HTERT RPE-1 (cell line): Measurements from ENCODE around the gene BABAM2.
"Not testable (repeated sequence)": the region's sequence is repeated elsewhere in the genome, so short reads cannot be mapped to it uniquely, and the experiment has no call there.

Source experiments
- in situ Hi-C: fragments of 300-500 bp; cut with MboI; formaldehyde crosslinking; loops from 4 replicates; pipeline ENCODE4 v1.14.3; 2020; ENCODE audit warnings: low sequenced_read_pairs

The BABAM2 gene

GRCh38 chr2:27890146-27890923 is at the start of gene BABAM2, which contains the start of gene RBKS:
TSS of gene BABAM2 (plus strand) at chr2:27890729. CDS start at chr2:27894557, 3,828 bp downstream.
TSS of gene RBKS (minus strand) at chr2:27890387. CDS start at chr2:27890345, 42 bp downstream.
- in situ Hi-C loops: no loop called here

- in situ Hi-C loops: no loop called here
These were observed 47.6 kb upstream of the BABAM2 start for GRCh38 chr2:27842894-27843293.

GRCh38 chr2:27843992-27844391 is 46.5 kb upstream of the BABAM2 start:
- in situ Hi-C loops: no loop called here

GRCh38 chr2:27844821-27845255 is 45.7 kb upstream of the BABAM2 start:
- in situ Hi-C loops: no loop called here

- in situ Hi-C loops: no loop called here
These were observed 43.2 kb upstream of the BABAM2 start for GRCh38 chr2:27847333-27847732.

- in situ Hi-C loops: no loop called here
These were observed 40.8 kb upstream of the BABAM2 start for GRCh38 chr2:27849558-27850205.

- in situ Hi-C loops: no loop called here
These were observed 37.8 kb upstream of the BABAM2 start for GRCh38 chr2:27852691-27853090.

- in situ Hi-C loops: no loop called here
These were observed 36.2 kb upstream of the BABAM2 start for GRCh38 chr2:27854229-27854862.

- in situ Hi-C loops: no loop called here
These were observed 35.1 kb upstream of the BABAM2 start for GRCh38 chr2:27855476-27855875.

- in situ Hi-C loops: no loop called here
These were observed 34.1 kb upstream of the BABAM2 start for GRCh38 chr2:27856386-27856785.

- in situ Hi-C loops: no loop called here
These were observed 33.6 kb upstream of the BABAM2 start for GRCh38 chr2:27856956-27857355.

- in situ Hi-C loops: no loop called here
These were observed 32.9 kb upstream of the BABAM2 start for GRCh38 chr2:27857417-27858172.

- in situ Hi-C loops: no loop called here
These were observed 30.4 kb upstream of the BABAM2 start for GRCh38 chr2:27860111-27860510.

GRCh38 chr2:27863146-27863545 is 27.4 kb upstream of the BABAM2 start:
- in situ Hi-C loops: no loop called here

- in situ Hi-C loops: not testable (repeated sequence)
These were observed 26.6 kb upstream of the BABAM2 start for GRCh38 chr2:27863955-27864354.

GRCh38 chr2:27866237-27866636 is 24.3 kb upstream of the BABAM2 start:
- in situ Hi-C loops: no loop called here

- in situ Hi-C loops: no loop called here
These were observed 20.8 kb upstream of the BABAM2 start for GRCh38 chr2:27869763-27870162.

- in situ Hi-C loops: no loop called here
These were observed 19.8 kb upstream of the BABAM2 start for GRCh38 chr2:27870724-27871123.

GRCh38 chr2:27871802-27872201 is 18.7 kb upstream of the BABAM2 start:
- in situ Hi-C loops: no loop called here

GRCh38 chr2:27873091-27873490 is 17.4 kb upstream of the BABAM2 start:
- in situ Hi-C loops: no loop called here
